GM19240 (cell line): ENCODE data around the gene COL13A1.

ENCODE experiments used
- DNase-seq: peaks from one replicate; pipeline ENCODE4 v3.0.0; 2011; ENCODE audit warnings: low spot score; ENCODE audit not compliant: insufficient read length

Gene COL13A1

GRCh38 chr10:69801434-69802315 is at the start of gene COL13A1:
Gene COL13A1, plus strand, starts transcription at chr10:69801906. Its CDS starts 518 bp downstream, at chr10:69802424.
- no peak for DNase-seq

- no peak for DNase-seq
Observed at GRCh38 chr10:69752479-69752878, 49.2 kb upstream of the COL13A1 start.

GRCh38 chr10:69756279-69756678 is 45.4 kb upstream of the COL13A1 start:
- no peak for DNase-seq

GRCh38 chr10:69757206-69757552 is 44.5 kb upstream of the COL13A1 start:
- DNase-seq: no peak

- no peak for DNase-seq
Observed at GRCh38 chr10:69757553-69758309, 44.0 kb upstream of the COL13A1 start.

GRCh38 chr10:69758310-69758728 is 43.4 kb upstream of the COL13A1 start:
- DNase-seq: no peak

GRCh38 chr10:69759641-69760040 is 42.1 kb upstream of the COL13A1 start:
- no peak for DNase-seq

- no peak for DNase-seq
Observed at GRCh38 chr10:69760072-69760471, 41.6 kb upstream of the COL13A1 start.

- DNase-seq: no peak
Observed at GRCh38 chr10:69761320-69761719, 40.4 kb upstream of the COL13A1 start.

GRCh38 chr10:69766161-69766910 is 35.4 kb upstream of the COL13A1 start:
- no peak for DNase-seq

- DNase-seq: no peak
Observed at GRCh38 chr10:69767793-69768192, 33.9 kb upstream of the COL13A1 start.

GRCh38 chr10:69768386-69768785 is 33.3 kb upstream of the COL13A1 start:
- no peak for DNase-seq

- no peak for DNase-seq
Observed at GRCh38 chr10:69769395-69769992, 32.2 kb upstream of the COL13A1 start.

- no peak for DNase-seq
Observed at GRCh38 chr10:69772933-69773704, 28.6 kb upstream of the COL13A1 start.

- DNase-seq: no peak
Observed at GRCh38 chr10:69774596-69774995, 27.1 kb upstream of the COL13A1 start.

GRCh38 chr10:69780077-69780476 is 21.6 kb upstream of the COL13A1 start:
- DNase-seq: no peak

- DNase-seq: no peak
Observed at GRCh38 chr10:69781576-69781975, 20.1 kb upstream of the COL13A1 start.

- DNase-seq: no peak
Observed at GRCh38 chr10:69783515-69783914, 18.2 kb upstream of the COL13A1 start.

GRCh38 chr10:69786791-69787190 is 14.9 kb upstream of the COL13A1 start:
- DNase-seq: no peak

- DNase-seq: no peak
Observed at GRCh38 chr10:69787681-69788080, 14.0 kb upstream of the COL13A1 start.

GRCh38 chr10:69789164-69789576 is 12.5 kb upstream of the COL13A1 start:
- no peak for DNase-seq
